ENCODE measurements around the gene ZNF511.

The ZNF511 gene

DNA sequence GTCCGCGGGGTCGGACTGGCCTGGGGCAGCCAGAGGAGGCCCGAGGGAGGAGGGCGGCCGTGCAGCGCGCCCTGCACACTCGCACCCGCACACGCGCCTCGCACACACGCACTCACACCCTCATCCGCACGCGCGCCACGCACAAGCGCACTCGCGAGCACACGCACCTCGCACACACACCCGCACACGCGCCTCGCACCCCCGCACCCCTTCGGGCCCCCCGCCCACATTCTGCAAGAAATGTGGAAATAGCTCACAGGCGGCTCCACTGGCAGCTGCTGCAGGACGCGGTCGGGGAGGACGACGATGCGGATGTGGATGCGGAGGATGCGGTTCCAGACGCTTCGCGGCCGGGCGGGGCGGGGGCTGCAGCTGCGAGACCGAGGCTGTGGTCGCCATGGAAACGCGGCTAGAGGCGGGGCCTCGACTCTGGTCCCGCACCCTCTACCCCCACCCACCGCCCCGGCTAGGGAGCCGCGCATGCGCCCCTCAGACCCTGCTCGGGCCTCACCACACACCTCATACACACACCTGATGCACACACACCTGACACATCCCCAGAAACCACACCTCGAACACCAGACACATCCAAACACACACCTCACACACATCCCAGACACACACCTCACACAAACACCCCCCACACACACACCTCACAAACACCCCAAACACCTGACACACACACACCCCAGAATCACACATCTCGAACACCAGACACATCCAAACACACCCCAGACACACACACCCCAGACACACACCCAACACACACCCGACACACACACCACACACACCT is 28.1 kb downstream of the ZNF511 start, which contains the start of gene CALY:
TSS of gene CALY (minus strand) at position 320 of the 793 bp plus-strand sequence. CDS start 7,907 bp downstream, outside the sequence.
- DNase-seq = no peak

GRCh38 chr10:133337370-133337725 is 28.6 kb downstream of the ZNF511 start:
- DNase-seq = no peak

DNA sequence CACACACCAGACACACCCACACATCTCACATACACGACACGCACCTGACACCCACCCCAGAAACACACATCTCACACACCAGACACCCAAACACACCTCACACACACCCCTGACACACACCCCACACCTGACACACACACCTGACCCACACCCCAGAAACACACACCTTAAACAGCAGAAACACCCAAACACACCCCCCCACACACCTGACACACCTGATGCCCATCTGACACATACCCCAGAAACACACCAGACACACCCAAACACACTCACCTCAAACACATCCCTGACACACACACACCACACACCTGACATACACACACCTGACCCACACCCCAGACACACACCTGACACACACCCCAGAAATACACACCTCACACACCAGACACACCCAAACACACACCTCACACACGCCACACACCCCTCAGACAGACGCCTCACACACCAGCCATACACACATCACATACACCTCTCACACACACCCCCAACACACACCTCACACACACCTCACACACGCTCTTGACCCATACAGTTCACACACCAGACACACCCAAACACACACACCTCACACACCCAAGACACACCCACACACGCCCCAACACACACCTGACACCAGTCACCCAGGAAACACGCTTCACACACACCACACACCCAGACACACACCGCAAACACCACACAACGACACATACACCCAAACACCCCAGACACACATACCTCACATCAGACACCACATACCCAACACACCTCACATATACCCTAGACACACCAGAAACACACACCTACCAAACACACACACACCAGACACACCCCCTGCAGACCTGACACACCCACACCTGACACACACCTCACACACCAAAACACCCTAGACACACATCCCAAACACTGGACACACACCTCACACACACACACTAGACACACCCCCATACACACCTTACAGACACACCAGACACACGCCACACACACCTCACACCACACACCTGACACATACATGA is 29.7 kb downstream of the ZNF511 start:
- no peak for DNase-seq

- DNase-seq = no peak
Measured at GRCh38 chr10:133339708-133340380, 31.1 kb downstream of the ZNF511 start.

GRCh38 chr10:133341983-133342382 is 33.3 kb downstream of the ZNF511 start:
- no peak for DNase-seq

GRCh38 chr10:133342942-133343341 is 34.2 kb downstream of the ZNF511 start:
- DNase-seq = no peak

DNA sequence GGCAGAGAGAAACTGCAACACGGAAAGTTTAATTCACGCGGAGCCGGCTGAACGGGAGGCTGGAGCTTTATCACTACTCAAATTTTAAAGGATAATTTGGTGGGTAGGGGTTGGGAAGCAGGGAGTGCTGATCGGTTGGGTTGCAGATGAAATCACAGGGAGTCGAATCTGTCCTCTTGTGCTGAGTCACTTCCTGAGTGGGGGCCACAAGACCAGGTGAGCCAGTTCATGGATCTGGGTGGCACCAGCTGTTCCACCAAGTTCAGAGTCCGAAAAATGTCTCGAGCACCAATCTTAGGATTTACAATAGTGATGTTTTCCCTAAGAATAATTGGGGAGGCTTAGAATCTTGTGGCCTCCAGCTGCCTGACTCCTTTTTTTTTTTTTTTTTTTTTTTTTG is 34.8 kb downstream of the ZNF511 start:
- DNase-seq = no peak

- no peak for DNase-seq
Measured at GRCh38 chr10:133344236-133344635, 35.5 kb downstream of the ZNF511 start.

- no peak for DNase-seq
Measured at GRCh38 chr10:133346413-133346812, 37.7 kb downstream of the ZNF511 start.

- DNase-seq = no peak
Measured at GRCh38 chr10:133347710-133348517, 39.2 kb downstream of the ZNF511 start.

DNA sequence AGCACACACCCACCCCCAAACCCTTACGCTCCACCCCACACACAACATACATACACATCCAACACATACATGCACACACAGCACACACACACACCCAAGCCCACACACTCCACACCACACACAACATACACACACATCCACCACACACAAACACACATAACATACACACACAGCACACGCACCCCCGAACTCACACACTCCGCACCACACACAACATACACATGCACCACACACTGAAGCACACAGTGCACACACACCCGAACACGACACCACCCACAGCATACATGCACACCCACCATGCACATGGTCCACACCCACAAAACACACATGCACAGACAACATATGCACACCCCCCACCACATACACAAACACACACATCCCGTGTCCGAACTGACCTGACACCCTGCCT is 40.5 kb downstream of the ZNF511 start:
- no peak for DNase-seq

DNA sequence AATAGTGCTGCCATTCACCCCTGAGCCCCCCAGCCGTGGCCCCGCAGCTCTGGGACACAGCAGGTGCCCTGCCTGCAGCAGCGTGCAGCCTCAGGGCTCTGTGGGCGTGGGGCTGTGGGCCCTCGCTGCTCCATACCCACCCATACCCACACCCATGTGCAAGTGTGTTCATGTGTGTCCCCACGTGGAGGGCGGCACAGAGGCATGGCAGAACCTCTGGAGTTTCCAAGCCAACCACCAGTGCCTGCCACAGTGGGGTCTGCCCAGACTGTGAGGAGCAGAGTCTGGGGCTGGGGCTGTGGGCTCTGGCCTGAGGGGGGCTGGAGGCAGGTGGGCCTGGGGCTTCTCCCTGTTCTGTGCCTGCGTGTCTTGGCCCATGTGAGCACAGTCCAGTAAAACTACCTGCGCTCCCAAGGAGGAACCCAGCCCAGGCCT is 40.9 kb downstream of the ZNF511 start:
- no peak for DNase-seq

DNA sequence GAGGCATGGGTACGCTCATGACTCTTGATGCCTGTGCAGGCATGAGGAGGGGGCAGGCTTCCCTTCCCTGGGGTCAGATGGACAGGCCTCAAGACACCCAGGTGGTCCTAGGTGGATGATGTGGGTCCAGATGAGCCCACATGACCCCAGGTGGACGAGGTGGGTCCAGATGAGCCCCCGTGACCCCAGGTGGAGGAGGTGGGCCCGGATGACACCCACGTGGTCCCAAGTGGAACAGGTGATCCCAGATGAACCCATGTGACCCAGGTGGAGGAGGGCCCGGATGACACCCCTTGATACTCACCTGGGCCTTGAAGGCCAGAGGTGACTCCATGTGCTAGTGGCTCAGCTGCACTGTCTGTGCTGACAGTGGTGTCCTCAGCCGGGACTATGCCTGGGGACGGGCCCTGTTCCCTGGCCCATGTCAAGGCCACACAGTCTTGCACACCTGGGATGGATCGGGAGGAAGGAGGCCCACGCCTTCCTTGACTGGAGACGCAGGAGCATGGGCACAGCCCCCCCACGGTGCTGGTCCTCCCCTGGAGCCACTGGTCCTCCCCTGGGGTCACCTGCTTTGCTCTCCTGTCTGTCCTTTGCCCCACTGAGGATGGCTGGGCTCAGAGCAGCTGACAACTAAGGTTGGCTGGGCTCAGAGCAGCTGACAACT is 41.7 kb downstream of the ZNF511 start:
- DNase-seq = no peak

DNA sequence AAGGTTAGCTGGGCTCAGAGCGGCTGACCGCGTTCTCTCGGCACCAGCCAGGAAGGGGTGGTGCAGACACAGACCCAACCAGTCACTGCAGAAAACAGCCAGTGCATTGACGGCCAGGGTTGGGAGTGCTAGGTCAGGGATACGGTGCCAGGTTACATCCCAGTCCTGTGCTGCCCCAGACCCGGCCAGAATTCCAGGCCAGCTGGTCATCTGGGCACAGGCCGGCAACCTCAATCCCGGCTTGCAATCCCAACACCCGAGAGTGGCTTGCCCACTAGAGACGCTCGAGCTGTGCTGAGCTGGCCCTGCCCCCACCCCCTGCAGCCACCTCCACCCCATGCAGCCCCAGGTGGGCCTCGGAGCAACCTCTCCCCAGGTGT is 42.2 kb downstream of the ZNF511 start:
- DNase-seq = no peak

GRCh38 chr10:133351408-133352318 is 42.9 kb downstream of the ZNF511 start:
- no peak for DNase-seq

GRCh38 chr10:133353202-133353959 is 44.7 kb downstream of the ZNF511 start:
- DNase-seq = no peak

GRCh38 chr10:133353988-133354605 is 45.4 kb downstream of the ZNF511 start:
- DNase-seq = no peak

- no peak for DNase-seq
Measured at GRCh38 chr10:133354672-133355240, 46.0 kb downstream of the ZNF511 start.

- DNase-seq = no peak
Measured at GRCh38 chr10:133355266-133355665, 46.6 kb downstream of the ZNF511 start.

Measured in HCEC 1CT (cell line).